SK-N-SH (cell line): Measurements from ENCODE around the gene C18orf32. TPM values are rescaled to one million over a fixed set of nuclear protein-coding genes. Genes with fewer than 3 reads are reported as not detected.

ENCODE experiments used
- CTCF ChIA-PET: fragments of 300-600, 350-600 bp; formaldehyde crosslinking; extraction: SDS; loops from one replicate; lab custom pipeline; 2021; lab: Yijun Ruan, JAX
- POLR2A ChIA-PET: fragments of 350-600 bp; sonication (Branson Sonifier 250); formaldehyde crosslinking; extraction: SDS; loops from one replicate; lab custom pipeline; 2020; ENCODE audit warnings: antibody characterized with exemption, inconsistent platforms; lab: Yijun Ruan, JAX
- DNase-seq: peaks from one replicate; pipeline ENCODE4 v3.0.0; 2012
- H2AFZ ChIP-seq: fragments of 200-600 bp; sonication (generic); 2 replicates; pipeline ENCODE4 v1.8.1; 2016; ENCODE audit warnings: antibody characterized with exemption, mild to moderate bottlenecking, low read depth
- H3F3A ChIP-seq: fragments of 200-600 bp; sonication (generic); replicated peaks from 2 replicates; pipeline ENCODE3; 2016; ENCODE audit warnings: antibody characterized with exemption, mild to moderate bottlenecking; ENCODE audit not compliant: insufficient read depth
- H3K27ac ChIP-seq, 2 experiments: fragments of 200-500 bp in 1 of 2; fragments of 200-600 bp in 1 of 2; sonication (Bioruptor generic) in 1 of 2; sonication (generic), shearing (Covaris generic) in 1 of 2; 2 replicates each; pipeline versions ENCODE4 v1.5.1 to v1.6.1; 2014 to 2016; ENCODE audit warnings: low read depth in 2 of 2, inconsistent platforms in 1 of 2, low read length in 1 of 2, mild to moderate bottlenecking in 1 of 2, mixed read lengths in 1 of 2
- H3K27me3 ChIP-seq: fragments of 200-600 bp; sonication (generic), shearing (Covaris generic); 2 replicates; pipeline ENCODE4 v1.6.1; 2016; ENCODE audit warnings: mixed run types; ENCODE audit not compliant: insufficient read depth
- H3K36me3 ChIP-seq, 2 experiments: fragments of 200-500 bp in 1 of 2; fragments of 200-600 bp in 1 of 2; sonication (Bioruptor generic) in 1 of 2; sonication (generic) in 1 of 2; replicated peaks in 1 of 2; 2 replicates each; pipeline versions ENCODE3 to v1.5.1; 2014 to 2016; ENCODE audit warnings: low read length in 1 of 2, mild to moderate bottlenecking in 1 of 2; ENCODE audit not compliant: insufficient read depth in 2 of 2, control insufficient read depth in 1 of 2
- H3K4me1 ChIP-seq, 2 experiments: fragments of 200-500 bp in 1 of 2; fragments of 200-600 bp in 1 of 2; sonication (Bioruptor generic) in 1 of 2; sonication (generic), shearing (Covaris generic) in 1 of 2; 2 replicates each; pipeline versions ENCODE4 v1.5.1 to v1.6.1; 2014 to 2016; ENCODE audit warnings: low read depth in 1 of 2, low read length in 1 of 2, mixed run types in 1 of 2; ENCODE audit not compliant: insufficient read depth in 2 of 2, control insufficient read depth in 1 of 2
- H3K4me2 ChIP-seq: fragments of 200-600 bp; sonication (generic), shearing (Covaris generic); 2 replicates; pipeline ENCODE4 v1.6.1; 2017; ENCODE audit warnings: mixed run types
- H3K4me3 ChIP-seq, 2 experiments: fragments of 200-500 bp in 1 of 2; fragments of 200-600 bp in 1 of 2; sonication (Bioruptor generic) in 1 of 2; sonication (generic), shearing (Covaris generic) in 1 of 2; 2 replicates each; pipeline versions ENCODE4 v1.5.1 to v1.8.1; 2014 to 2016; ENCODE audit warnings: low read depth in 2 of 2, inconsistent platforms in 1 of 2, low read length in 1 of 2, mild to moderate bottlenecking in 1 of 2, mixed read lengths in 1 of 2, moderate library complexity in 1 of 2
- H3K79me2 ChIP-seq: fragments of 200-600 bp; sonication (generic); 2 replicates; pipeline ENCODE4 v1.8.1; 2017; ENCODE audit warnings: mild to moderate bottlenecking; ENCODE audit not compliant: insufficient read depth
- H3K9ac ChIP-seq: fragments of 200-600 bp; sonication (generic); 2 replicates; pipeline ENCODE4 v1.6.1; 2017; ENCODE audit warnings: mixed run types
- H3K9me2 ChIP-seq: fragments of 200-600 bp; sonication (generic); 2 replicates; pipeline ENCODE4 v1.6.1; 2017; ENCODE audit warnings: mixed run types
- H3K9me3 ChIP-seq: fragments of 200-600 bp; sonication (generic); 2 replicates; pipeline ENCODE4 v1.6.1; 2017; ENCODE audit warnings: mixed run types, mild to moderate bottlenecking, moderate library complexity
- H4K20me1 ChIP-seq: fragments of 200-600 bp; sonication (generic); 2 replicates; pipeline ENCODE4 v1.6.1; 2017; ENCODE audit warnings: mild to moderate bottlenecking, mixed run types; ENCODE audit not compliant: insufficient read depth
- CHD2 ChIP-seq: fragments of 150-350 bp; IDR thresholded peaks from 2 replicates; pipeline ENCODE4 v1.6.1; 2018; ENCODE audit warnings: low read length; ENCODE audit not compliant: partially characterized antibody
- CTCF ChIP-seq: fragments of 200-600 bp; sonication (generic); IDR thresholded peaks from 2 replicates; pipeline ENCODE4 v1.6.1; 2017; ENCODE audit warnings: antibody characterized with exemption, mild to moderate bottlenecking, moderate library complexity
- ELF1 ChIP-seq: IDR thresholded peaks from 2 replicates; pipeline ENCODE4 v1.4.0; 2012
- EP300 ChIP-seq, 2 experiments: IDR thresholded peaks; 2 replicates each; pipeline versions ENCODE4 v1.4.0 to v1.6.1; 2012; ENCODE audit warnings: borderline replicate concordance in 1 of 2, low read depth in 1 of 2, low read length in 1 of 2
- EZH2phosphoT487 ChIP-seq: fragments of 200-600 bp; sonication (generic); IDR thresholded peaks from 2 replicates; pipeline ENCODE4 v1.6.1; 2017; ENCODE audit warnings: low read depth, mixed run types, mild to moderate bottlenecking, antibody characterized with exemption, moderate library complexity, borderline replicate concordance
- FOXJ3 ChIP-seq: sonication (generic); formaldehyde crosslinking; IDR thresholded peaks from 2 replicates; pipeline ENCODE4 v1.5.1; 2020; ENCODE audit warnings: mild to moderate bottlenecking, missing genetic modification reagents
- FOXM1 ChIP-seq: IDR thresholded peaks from 2 replicates; pipeline ENCODE4 v1.4.0; 2012; ENCODE audit warnings: low read depth, mild to moderate bottlenecking
- GABPA ChIP-seq: IDR thresholded peaks from 2 replicates; pipeline ENCODE4 v1.4.0; 2012; ENCODE audit warnings: low read depth, mild to moderate bottlenecking
- GATA2 ChIP-seq: sonication (generic); formaldehyde crosslinking; IDR thresholded peaks from 2 replicates; pipeline ENCODE4 v1.5.0; 2020; ENCODE audit warnings: mild to moderate bottlenecking, missing genetic modification reagents
- IRF3 ChIP-seq: fragments of 150-350 bp; IDR thresholded peaks from 2 replicates; pipeline ENCODE4 v1.6.1; 2016; ENCODE audit warnings: mild to moderate bottlenecking, low read depth, low read length
- JUND ChIP-seq: IDR thresholded peaks from 2 replicates; pipeline ENCODE4 v1.4.0; 2012
- MAX ChIP-seq: IDR thresholded peaks from 2 replicates; pipeline ENCODE4 v1.4.0; 2012; ENCODE audit warnings: low read depth
- MEF2A ChIP-seq: IDR thresholded peaks from 2 replicates; pipeline ENCODE4 v1.4.0; 2012; ENCODE audit warnings: low read depth, borderline replicate concordance
- NRF1 ChIP-seq: IDR thresholded peaks from 2 replicates; pipeline ENCODE4 v1.6.1; 2012; ENCODE audit warnings: low read depth, mild to moderate bottlenecking, low read length
- POLR2AphosphoS5 ChIP-seq: IDR thresholded peaks from 2 replicates; pipeline ENCODE4 v1.6.1; 2012; ENCODE audit warnings: low read depth, low read length
- RAD21 ChIP-seq: IDR thresholded peaks from 2 replicates; pipeline ENCODE4 v1.6.1; 2012; ENCODE audit warnings: mild to moderate bottlenecking, low read length
- RCOR1 ChIP-seq: fragments of 150-350 bp; IDR thresholded peaks from 2 replicates; pipeline ENCODE4 v1.6.1; 2017; ENCODE audit warnings: antibody characterized with exemption, low read length
- REST ChIP-seq: IDR thresholded peaks from 2 replicates; pipeline ENCODE4 v1.6.1; 2012; ENCODE audit warnings: mild to moderate bottlenecking, low read depth, low read length, moderate library complexity
- RFX5 ChIP-seq: IDR thresholded peaks from 2 replicates; pipeline ENCODE4 v1.6.1; 2012; ENCODE audit warnings: mild to moderate bottlenecking, improper control_type of control experiment, low read length
- RXRA ChIP-seq: IDR thresholded peaks from 2 replicates; pipeline ENCODE4 v1.4.0; 2012; ENCODE audit warnings: low read depth, mild to moderate bottlenecking, borderline replicate concordance
- SIN3A ChIP-seq: IDR thresholded peaks from 2 replicates; pipeline ENCODE4 v1.6.1; 2012; ENCODE audit warnings: low read depth, mild to moderate bottlenecking, low read length, moderate library complexity, borderline replicate concordance
- TEAD4 ChIP-seq: IDR thresholded peaks from 2 replicates; pipeline ENCODE4 v1.4.0; 2012; ENCODE audit warnings: mild to moderate bottlenecking, borderline replicate concordance; ENCODE audit not compliant: insufficient read depth
- USF2 ChIP-seq: fragments of 150-350 bp; IDR thresholded peaks from 2 replicates; pipeline ENCODE4 v1.6.1; 2017; ENCODE audit warnings: antibody characterized with exemption, low read length, low read depth, borderline replicate concordance
- YY1 ChIP-seq: IDR thresholded peaks from 2 replicates; pipeline ENCODE4 v1.4.0; 2012; ENCODE audit warnings: low read depth, mild to moderate bottlenecking
- WGBS: methylation state at CpG from one replicate; pipeline ENCODE4 v1.1.6; 2017; ENCODE audit warnings: low lambda C conversion rate; 5-methylcytosine and 5-hydroxymethylcytosine counted together
- polyA plus RNA-seq, 3 experiments: library from polyadenylated mRNA; depleted of rRNA; stranded (reverse); fragments of >200 nt; gene quantifications; 2 replicates each; pipeline ENCODE4 v1.2.3, GENCODE V29; 2012

C18orf32 gene
- polyA plus RNA-seq, 1 of the 3 experiments (the other 2 are of a cell fraction), result 29.4 TPM

GRCh38 chr18:49491857-49492693 lies 5.0 kb upstream of the C18orf32 start, which contains the start of gene RPL17:
Gene RPL17 (minus strand): TSS chr18:49492465.
- peaks cover 41 to 44% of the 10 kb centered on the region in 2 experiments for H3K36me3 ChIP-seq
- H3K9me2 ChIP-seq, result no peaks in the 10 kb centered on the region
- H3K4me3 ChIP-seq, result peak within 1 kb of the TSS; percentile 84 to 96
- no peaks in the 10 kb centered on the region for H3K27me3 ChIP-seq
- H3F3A ChIP-seq, result peaks cover 61% of the 10 kb centered on the region
- H3K4me2 ChIP-seq, result peak within 1 kb of the TSS; percentile 87
- ChIA-PET POLR2A (no interaction called here), CTCF (no interaction called here)
- DNase-seq, result peak; percentile 93
- H2AFZ ChIP-seq, result no peak within 1 kb of the TSS
- peaks cover 32% of the 10 kb centered on the region for H3K79me2 ChIP-seq
- H3K4me1 ChIP-seq, result peaks cover 26 to 33% of the 10 kb centered on the region in 2 experiments; a peak in 3 of 4 replicates
- peak within 1 kb of the TSS; percentile 88 to 92 for H3K27ac ChIP-seq
- H3K9me3 ChIP-seq, result no peaks in the 10 kb centered on the region
- H4K20me1 ChIP-seq, result peaks cover 19% of the 10 kb centered on the region
- under 1% methylated on average over 42 of the region's 53 CpGs for WGBS
- peak within 1 kb of the TSS; percentile 98 for H3K9ac ChIP-seq
- TF ChIP-seq FOXM1 (no peak), RAD21 (no peak), MEF2A (no peak), USF2 (no peak), EZH2phosphoT487 (no peak), JUND (no peak), IRF3 (peak; percentile 86), CHD2 (peak; percentile 100), POLR2AphosphoS5 (peak; percentile 99), ELF1 (peak; percentile 97), GABPA (peak; percentile 61), MAX (peak; percentile 91), TEAD4 (no peak), FOXJ3 (CRISPR knock-in tag) (peak; percentile 60; the same call in 1 of the 2 replicates), GATA2 (CRISPR knock-in tag) (no peak), YY1 (peak; percentile 78), SIN3A (peak; percentile 92; the same call in 1 of the 2 replicates), REST (peak; percentile 78), RFX5 (no peak), EP300 (IDR thresholded peaks at IDR 0.05; ENCODE audit: borderline replicate concordance in 1 of 2, low read depth in 1 of 2, low read length in 1 of 2) (peak in 1 of 2 experiments; percentile 38; a peak in 1 of 4 replicates), RCOR1 (no peak), CTCF (no peak), RXRA (no peak), NRF1 (no peak)
